Activated CD4-positive, alpha-beta T cell treated with anti-CD3 and anti-CD28 coated beads, Interleukin-10, Interleukin-2, amounts not matched to agents 100 ng/mL and 50 ng/mL, durations not matched to agents 16 hours and 8 hours (primary cell): ENCODE measurements around the gene ACBD6.
"Not testable (repeated sequence)": the region's sequence is repeated elsewhere in the genome, so short reads cannot be mapped to it uniquely, and the experiment has no call there.

Source experiments
- DNase-seq: peaks from one replicate; pipeline ENCODE4 v3.0.0-alpha.2; 2020

The ACBD6 gene

DNA sequence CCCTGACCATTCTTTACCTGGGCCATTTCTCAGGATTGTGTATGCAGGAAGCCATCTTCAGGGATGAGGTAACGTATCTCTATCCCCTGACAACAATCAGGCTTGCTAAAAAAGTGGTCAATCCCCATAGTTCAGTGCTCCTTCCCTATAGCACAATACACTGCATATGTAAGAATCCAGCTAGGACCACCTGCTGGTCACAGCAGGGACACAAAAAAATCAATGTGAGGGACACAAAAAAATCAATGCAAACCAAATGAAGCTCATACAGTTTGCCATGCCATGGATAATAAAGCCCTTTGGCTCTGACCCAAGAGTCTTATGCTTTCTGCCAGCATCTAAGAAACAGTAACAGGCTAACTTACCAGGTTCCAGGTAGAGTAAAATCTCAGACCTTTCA lies 16.3 kb downstream of the ACBD6 start:
- DNase-seq: no peak

DNA sequence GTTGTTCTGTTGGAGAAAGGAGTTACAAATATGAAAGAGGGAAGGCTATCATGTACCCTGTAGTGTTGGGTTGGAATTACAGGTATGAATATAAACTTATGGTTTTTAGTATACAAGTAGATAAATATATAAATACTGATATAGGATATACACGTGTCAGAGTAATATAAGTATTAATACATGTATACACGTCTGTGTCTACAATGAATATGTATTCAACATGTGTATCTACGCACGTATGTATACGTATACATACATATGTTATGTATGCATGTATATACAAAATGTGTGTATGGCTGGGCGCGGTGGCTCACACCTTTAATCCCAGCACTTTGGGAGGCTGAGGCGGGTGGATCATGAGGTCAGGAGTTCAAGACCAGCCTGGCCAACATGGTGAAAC lies 17.9 kb downstream of the ACBD6 start:
- DNase-seq: no peak

DNA sequence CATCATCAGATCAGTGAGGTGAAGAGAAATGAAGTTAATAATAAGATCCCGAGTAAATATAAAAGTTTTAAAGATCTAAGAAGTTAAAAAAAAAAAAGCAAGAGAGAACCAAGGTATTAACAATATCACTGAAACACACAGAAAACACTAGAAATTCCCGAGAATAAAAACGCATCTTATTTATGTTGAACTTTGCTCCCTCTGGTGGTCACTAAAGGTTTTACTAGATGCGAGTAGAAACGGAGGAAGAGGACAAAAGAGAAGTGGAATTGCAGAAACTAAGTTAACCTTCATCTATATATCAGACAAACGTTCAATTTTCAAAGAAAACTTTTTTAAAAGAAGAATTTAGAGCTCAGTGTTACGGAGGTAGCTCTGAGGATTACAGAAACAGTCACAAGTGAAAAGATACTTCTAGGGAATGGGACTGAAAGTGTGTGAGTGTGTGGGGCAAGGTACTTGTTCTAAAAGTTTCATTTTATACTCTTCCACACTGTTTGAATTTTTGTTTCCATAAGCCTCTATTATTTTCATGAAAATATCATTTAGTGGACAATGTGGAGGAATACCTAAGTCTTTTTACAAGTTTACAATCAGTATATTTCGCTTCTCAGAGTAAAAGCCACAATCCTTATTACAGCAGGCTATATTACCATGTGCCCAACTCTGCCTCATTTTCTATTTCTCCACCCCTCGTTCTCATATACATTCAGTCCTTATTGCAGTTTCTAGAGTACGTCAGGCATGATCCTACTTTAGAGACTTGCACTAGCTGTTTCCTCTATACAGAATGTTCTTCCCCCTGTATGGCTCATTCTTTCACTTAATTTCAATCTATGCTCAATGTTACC lies 19.7 kb downstream of the ACBD6 start:
- DNase-seq: peak; percentile 52

DNA sequence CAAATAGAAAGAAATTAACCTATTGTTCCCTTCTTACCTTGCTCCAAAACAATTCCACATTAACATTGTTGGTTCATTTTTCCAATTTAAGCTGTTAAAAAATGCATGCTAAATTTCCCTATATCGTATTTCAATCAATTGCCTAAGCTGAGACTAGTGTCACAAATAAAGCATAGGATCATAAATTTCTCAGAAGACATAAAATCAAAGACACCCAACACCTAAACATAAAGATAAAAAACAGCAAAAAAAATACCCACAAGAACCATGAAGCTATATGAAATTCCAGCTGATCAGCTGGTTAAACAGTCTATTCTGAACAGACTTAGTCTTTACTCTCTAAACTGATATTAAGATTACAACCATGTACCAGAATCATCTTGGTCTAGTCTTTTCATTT lies 32.3 kb downstream of the ACBD6 start:
- no peak for DNase-seq

DNA sequence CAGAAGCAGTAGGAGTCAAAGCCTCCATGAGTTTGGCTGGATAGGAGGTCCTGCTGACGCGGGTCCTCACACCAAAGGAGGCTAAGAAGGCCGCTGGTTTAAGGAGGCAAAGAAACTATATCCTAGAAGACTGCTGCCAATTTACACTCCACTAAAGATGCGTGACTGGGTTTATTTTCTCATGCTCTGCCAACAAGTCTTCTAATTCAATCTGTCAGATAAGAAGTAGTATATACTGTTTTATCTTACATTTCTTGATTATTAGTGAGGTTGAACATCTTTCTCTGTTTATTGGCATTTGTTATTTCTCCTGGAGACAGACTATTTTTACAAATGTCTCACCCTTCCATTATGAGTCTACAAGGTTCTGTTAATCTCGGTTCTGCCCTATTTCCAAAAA lies 34.1 kb downstream of the ACBD6 start:
- DNase-seq: no peak

DNA sequence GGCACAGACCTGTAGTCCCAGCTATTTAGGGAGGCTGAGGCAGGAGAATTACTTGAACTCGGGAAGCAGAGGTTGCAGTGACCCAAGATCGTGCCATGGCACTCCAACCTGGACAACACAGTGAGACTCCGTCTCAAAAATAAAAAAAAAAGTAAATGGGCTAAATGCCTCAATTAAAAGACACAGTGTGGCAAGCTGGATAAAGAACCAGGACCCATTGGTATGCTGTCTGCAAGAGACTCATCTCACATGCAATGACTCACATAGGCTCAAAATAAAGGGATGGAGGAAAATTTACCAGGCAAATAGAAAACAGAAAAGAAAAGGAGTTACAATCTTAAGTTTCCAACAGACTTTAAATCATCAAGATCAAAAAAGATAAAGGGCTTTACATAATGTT lies 40.3 kb downstream of the ACBD6 start:
- no peak for DNase-seq

DNA sequence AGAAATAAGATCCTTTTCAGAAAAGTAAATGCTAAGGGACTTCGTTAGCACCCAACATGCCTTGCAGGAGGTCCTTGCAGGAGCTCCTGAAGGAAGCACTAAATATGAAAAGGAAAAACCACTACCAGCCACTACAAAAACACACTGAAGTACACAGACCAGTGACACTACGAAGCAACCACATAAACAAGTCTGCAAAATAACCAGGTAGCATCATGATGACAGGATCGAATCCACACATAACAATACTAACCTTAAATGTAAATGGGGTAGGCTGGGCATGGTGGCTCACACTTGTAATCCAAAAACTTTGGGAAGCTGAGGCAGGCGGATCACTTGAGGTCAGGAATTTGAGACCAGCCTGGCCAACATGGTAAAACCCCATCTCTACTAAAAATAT lies 40.7 kb downstream of the ACBD6 start:
- DNase-seq: not testable (repeated sequence)

DNA sequence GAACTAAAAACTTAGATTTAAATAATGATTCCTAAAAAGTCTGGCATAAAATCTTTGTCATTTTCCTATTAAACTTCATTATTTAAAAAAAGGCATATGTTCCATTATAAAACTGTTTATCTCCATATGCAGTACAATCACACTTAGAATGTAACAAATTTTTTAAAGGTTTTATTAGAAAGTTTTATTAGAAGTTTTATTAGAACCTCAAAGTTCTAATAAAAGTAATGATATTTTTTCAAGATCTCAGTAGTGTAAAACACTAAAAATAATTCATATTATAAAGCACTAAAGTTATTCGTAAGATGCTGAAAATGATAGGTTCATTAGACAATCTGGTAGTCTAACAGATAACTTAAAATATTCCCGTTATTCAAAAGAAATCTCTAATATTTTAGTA lies 43.6 kb downstream of the ACBD6 start:
- no peak for DNase-seq

DNA sequence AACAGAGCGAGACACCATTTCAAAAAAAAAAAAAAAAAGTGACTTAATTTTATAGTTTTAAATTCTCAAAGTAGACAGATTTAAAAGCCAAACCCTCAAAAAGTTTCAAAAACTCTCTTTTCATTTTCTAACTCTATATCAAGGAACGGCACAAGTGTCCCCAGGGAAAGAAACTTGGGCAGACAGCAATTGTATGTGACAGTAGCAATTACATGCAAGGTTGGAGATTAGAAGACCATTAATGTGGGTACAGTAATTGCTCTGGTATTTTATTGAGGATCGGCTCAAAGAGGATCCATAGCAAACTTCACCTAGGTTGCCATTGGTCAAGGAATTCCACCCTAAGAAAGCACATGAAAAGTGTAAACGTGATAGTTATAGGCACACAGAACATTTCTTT lies 46.2 kb downstream of the ACBD6 start:
- no peak for DNase-seq

DNA sequence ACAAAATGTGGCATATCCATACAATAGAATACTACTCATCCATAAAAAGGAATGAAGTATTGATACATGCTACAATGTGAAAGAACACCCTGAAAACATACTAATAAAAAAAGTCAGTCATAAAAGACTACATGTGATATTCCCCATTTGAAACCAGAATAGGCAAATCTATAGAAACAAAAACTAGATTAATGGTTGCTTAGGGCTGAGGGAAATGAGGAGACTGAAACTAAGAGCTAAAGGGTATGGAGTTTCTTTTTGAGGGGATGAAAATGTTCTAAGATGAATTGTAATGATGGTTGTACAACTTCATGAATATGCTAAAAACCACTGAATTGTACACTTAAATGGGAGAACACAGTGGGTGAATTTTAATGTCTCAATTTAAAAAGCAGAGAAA lies 50.9 kb downstream of the ACBD6 start:
- peak; percentile 14 for DNase-seq

DNA sequence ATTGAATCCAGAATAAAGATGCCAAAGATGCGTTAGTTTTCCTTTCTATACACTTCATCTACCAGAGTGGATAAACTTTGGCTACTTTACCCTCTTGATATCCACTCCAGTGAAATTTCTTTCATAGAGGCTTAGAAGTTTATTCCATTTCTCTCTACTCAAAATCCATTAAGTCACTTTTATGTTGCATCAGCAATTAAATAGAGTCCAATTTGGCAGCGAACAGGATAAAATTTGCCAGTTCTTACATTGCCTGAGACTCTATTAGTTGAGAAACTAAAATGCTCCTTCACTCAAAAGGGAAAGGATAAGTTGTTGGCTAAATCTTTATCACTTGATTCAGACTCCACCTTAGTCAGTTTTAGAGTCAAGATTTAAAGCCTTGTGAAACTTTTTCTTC lies 57.9 kb downstream of the ACBD6 start:
- DNase-seq: no peak

DNA sequence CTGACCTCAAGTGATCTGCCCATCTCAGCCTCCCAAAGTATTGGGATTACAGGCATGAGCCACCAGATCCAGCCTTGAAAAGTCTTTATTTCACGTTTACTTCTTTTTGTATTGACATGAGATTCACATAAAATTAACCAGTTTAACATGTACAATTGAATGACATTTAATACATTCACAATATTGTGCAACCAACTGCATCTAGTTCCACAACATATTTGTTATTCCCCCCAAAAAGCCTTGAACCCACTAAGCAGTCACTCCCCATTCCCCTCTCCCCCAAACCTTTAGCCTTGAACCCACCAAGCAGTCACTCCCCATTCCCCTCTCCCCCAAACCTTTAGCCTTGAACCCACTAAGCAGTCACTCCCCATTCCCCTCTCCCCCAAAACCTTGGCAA lies 62.0 kb downstream of the ACBD6 start:
- no peak for DNase-seq

DNA sequence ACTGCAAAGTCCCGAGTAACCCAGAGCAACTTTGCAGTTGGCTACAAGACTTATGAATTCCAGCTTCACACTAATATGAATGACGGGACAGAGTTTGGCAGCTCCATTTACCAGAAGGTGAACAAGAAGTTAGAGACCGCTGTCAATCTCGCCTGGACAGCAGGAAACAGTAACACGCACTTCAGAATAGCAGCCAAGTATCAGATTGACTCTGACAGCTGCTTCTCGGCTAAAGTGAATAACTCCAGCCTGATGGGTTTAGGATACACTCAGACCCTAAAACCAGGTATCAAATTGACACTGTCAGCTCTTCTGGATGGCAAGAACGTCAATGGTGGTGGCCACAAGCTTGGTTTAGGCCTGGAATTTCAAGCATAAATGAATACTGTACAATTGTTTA lies 66.8 kb downstream of the ACBD6 start:
- DNase-seq: no peak

DNA sequence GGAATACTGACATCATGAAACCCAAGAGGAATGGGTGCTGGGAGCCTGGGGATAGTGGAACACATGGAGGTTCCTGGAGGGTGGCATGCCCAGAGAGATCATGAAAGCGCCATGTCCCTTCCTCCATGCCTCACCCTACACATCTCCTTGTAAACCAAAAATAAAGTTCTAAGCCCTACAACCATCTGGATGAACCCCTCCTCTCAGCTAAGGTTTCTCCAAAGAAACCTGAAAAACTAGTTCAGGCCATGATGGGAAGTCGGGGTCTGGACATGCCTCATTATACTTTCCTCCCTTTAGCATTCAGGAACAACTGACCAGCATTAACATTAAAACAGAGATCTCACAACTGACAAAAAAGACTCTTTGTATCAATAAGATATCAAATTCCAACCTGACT lies 68.5 kb downstream of the ACBD6 start:
- DNase-seq: no peak

DNA sequence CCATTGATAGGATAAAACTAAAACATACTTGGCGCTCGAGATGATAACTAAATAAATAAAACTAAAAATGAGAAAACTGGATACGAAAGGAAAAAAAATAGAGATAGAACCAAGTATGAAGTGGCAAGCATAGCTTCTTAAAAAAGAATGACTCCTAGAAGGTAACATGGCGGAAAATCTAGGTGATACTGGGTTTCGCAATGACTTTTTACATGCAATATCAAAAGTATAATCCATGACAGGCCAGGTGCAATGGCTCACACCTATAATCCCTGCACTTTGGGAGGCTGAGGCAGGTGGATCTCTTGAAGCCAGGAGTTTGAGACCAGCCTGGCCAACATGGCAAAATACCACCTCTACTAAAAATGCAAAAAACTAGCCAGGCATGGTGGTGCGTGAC lies 70.7 kb downstream of the ACBD6 start:
- DNase-seq: no peak

DNA sequence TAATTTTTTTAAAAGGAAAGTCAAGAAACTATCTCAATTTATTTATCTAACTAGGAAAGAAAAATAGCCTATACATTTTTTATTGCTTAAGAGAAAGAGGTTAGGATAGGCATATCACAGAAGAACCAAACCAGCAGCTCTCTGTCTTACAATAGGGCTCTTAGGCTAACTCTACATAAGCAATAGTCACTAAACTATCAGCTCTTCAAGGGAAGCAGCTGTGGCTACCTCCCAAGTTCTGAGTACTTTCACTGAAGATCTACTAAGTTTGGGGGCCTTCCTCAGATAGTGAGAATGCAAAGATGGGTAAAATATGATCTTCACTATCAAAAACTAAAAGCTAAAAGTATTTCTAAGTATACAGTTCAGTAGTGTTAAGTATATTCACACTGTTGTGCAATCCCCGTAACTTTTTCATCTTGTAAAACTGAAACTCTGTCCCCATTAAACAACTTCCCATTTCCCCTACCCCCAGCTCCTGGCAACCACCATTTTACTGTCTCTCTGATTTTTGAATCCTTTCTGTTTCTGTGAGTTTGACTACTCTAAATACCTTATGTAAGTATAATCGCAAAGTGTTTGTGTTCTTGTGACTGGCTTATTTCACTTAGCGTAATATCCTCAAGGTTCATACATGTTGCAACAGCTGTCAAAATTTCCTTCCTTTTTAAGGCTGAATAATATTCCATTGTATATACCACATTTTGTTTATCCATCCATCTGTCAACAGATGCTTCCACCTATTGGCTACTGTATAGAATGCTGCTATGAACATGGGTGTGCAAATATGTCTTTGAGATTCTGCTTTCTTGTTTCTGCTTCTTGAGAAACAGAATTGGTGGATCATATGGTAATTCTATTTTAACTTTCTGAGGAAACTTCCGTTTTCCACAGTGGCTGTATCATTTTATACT lies 73.3 kb downstream of the ACBD6 start:
- no peak for DNase-seq

DNA sequence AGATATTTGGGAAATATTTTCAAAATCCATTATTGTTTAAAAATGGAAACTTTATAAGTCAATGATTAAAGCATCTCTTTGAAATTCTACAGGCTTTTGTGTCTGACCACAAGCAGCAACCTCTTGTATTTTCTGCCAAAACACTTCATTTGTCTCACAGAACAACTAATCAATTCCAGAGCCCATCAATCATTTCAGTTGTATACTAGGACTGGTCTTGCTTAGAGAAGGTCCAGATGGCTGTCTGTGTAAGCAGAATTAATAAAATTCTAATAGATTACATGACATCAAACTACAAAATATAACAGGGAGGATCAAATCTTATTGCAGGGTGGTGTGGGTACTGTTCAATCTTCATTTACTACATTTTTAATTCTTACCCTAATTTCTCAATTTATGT lies 76.4 kb downstream of the ACBD6 start:
- no peak for DNase-seq

DNA sequence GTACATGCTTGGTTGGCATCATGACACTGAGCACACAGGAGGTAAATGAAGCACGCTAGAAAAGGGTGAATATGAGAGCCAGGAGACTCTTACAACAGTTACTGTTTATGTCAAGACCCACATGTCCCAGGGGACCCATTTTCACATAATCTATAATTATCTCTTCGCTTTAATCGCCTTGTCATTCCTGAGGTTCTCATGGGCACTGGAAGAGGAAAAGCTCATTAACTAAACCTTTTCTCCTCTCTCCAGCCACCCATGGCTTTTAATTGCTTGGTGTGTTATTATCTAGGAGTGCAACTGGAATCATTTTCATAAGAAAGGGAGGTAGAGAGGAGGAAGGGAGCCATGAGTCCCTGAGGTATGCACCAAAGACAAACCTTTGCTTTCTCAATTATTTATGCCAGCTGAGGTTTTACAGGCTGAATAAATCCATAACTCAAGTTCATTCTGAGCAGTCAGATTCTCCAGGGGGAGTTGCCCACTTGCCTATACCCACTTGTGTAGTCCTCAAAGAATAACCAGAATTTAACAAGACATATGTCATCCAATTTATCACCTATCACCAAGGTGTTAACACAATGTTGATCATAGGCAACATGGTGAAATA lies 77.4 kb downstream of the ACBD6 start:
- DNase-seq: no peak

DNA sequence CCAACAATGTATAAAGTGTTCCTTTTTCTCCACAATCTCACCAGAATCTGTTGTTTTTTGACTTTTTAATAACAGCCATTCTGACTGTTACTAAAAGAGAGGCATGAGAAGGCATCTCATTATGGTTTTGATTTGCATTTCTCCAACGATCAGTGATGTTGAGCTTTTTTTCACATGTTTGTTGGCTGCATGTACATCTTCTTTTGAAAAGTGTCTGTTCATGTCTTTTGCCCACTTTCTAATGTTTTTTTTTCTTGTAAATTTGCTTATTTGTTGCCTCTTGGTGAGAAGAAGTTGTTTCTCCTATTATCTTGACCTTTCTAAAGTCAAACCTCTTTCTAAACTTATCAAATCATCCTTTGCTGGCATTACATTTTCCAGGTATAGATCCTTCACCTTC lies 80.8 kb downstream of the ACBD6 start:
- DNase-seq: no peak

DNA sequence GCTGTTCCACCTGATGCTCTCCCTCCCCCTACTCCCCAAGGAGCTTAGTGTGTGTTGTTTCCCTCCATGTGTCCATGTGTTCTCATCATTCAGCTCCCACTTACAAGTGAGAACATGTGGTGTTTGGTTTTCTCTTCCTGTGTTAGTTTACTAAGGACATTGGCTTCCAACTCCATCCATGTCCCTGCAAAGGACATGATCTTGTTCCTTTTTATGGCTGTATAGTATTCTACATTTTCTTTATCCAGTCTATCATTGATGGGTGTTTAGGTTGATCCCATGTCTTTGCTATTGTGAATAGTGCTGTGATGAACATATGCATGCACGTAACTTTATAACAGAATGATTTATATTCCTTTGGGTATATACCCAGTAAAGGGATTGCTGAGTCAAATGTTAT lies 81.2 kb downstream of the ACBD6 start:
- DNase-seq: not testable (repeated sequence)

DNA sequence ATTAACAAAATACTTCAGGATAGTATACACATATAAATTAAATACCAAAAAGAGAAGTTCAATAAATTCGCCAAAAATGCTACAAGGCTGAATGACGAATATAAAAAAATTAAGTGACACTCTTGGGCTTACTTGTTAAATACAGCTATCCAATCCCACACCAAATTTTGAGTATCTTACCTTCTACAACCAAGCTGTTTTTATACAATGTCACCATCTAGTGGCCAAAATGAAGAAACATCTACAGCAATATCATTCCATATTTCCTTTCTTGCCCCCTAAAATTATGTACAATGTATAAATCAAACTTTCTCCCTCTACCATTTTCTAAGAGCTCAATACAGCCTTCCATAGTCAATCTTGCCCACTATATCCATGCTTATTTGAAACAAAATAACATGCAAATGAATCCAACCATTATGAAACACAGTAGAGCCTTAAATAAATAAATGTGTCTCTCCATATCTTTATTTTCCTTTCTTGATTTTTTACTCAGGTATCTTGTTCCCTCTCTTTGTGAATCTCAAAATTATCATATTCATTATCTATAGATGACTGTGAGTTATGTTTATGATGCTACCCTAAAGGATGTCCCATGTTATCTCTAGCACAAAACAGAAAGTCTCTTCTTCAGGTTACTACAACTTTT lies 86.3 kb downstream of the ACBD6 start:
- DNase-seq: peak; percentile 30

DNA sequence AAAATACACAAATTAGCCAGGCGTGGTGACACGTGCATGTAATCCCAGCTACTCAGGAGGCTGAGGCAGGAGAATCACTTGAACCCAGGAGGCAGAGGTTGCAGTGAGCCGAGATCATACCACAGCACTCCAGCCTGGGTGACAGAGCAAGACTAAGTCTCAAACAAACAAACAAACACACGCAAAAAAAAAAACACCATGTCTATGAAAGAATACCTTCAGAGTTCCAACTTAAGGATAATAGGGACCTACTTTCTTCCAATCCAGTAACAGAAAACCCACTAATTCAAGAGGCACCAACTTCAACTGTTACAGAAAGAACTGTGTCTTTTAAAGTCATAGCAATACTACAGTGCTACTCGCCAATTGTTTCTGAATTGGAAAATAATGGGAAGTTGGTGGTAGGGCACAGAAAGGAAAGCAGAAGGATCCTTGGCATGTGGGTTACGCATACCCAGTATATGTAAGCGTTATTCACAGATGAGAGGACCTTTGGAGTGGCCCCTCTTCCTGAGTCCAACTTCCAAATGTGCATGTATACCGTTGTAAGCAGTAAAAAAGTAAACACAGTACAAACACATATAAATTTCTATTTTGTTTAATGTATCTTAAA lies 87.0 kb downstream of the ACBD6 start:
- DNase-seq: no peak

DNA sequence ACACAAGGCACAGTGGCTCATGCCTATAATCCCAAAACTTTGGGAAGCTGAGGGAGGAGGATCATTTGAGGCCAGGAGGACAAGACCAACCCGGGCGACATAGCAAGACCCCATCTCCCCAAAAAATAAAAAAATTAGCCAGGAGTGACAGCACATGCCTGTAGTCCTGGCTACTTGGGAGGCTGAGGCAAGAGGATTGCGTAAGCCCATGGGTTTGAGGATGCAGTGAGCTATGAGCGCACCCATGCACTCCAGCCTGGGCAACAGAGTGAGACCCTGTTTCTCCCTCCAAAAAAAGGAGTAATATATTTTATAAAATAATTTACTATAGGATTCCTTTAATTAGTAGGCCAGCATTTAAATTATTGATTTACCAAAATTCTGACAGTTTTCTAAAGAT lies 89.8 kb downstream of the ACBD6 start:
- DNase-seq: no peak
